HepG2 (cell line): ENCODE results near the gene GAS5. TPM values are rescaled to one million over a fixed set of nuclear protein-coding genes. Genes with fewer than 3 reads are reported as not detected.

ENCODE experiments used
- CEBPB ChIP-seq: IDR thresholded peaks from 2 replicates; pipeline ENCODE4 v1.6.1; 2011; ENCODE audit warnings: low read depth, low read length, improper control_type of control experiment, borderline replicate concordance
- DBP ChIP-seq: sonication (generic); formaldehyde crosslinking; IDR thresholded peaks from 2 replicates; pipeline ENCODE4 v1.4.0; 2020; ENCODE audit warnings: missing genetic modification reagents; ENCODE audit errors: not compliant biosample characterization
- GMEB1 ChIP-seq: sonication (generic); formaldehyde crosslinking; IDR thresholded peaks from 2 replicates; pipeline ENCODE4 v1.5.1; 2020; ENCODE audit warnings: missing genetic modification reagents, mild to moderate bottlenecking, borderline replicate concordance
- HMG20A ChIP-seq: IDR thresholded peaks from 2 replicates; pipeline ENCODE4 v1.6.1; 2016; ENCODE audit warnings: borderline replicate concordance
- IRF2 ChIP-seq: IDR thresholded peaks from 2 replicates; pipeline ENCODE4 v1.6.1; 2018; ENCODE audit warnings: missing genetic modification reagents, missing compliant biosample characterization
- MAF1 ChIP-seq: sonication (generic); formaldehyde crosslinking; IDR thresholded peaks from 2 replicates; pipeline ENCODE4 v1.5.0; 2020; ENCODE audit warnings: missing genetic modification reagents, borderline replicate concordance
- MTA3 ChIP-seq: sonication (generic); formaldehyde crosslinking; IDR thresholded peaks from 2 replicates; pipeline ENCODE4 v1.4.0; 2020; ENCODE audit warnings: missing genetic modification reagents
- NR1H2 ChIP-seq: sonication (generic); formaldehyde crosslinking; IDR thresholded peaks from 2 replicates; pipeline ENCODE4 v1.8.1; 2022; ENCODE audit warnings: low read depth, missing genetic modification reagents, borderline replicate concordance
- ONECUT2 ChIP-seq: sonication (generic); formaldehyde crosslinking; IDR thresholded peaks from 2 replicates; pipeline ENCODE4 v1.4.0; 2020; ENCODE audit warnings: missing genetic modification reagents
- PHF5A ChIP-seq: IDR thresholded peaks from one replicate; pipeline ENCODE4 v1.6.1; 2018; ENCODE audit warnings: low read depth, missing genetic modification reagents; ENCODE audit not compliant: unreplicated experiment
- RORA ChIP-seq: sonication (generic); formaldehyde crosslinking; IDR thresholded peaks from 2 replicates; pipeline ENCODE4 v1.5.0; 2020; ENCODE audit warnings: mild to moderate bottlenecking, missing genetic modification reagents, moderate library complexity
- ZMYM2 ChIP-seq: sonication (generic); formaldehyde crosslinking; IDR thresholded peaks from 2 replicates; pipeline ENCODE4 v1.8.0; 2022; ENCODE audit warnings: mild to moderate bottlenecking, missing genetic modification reagents
- ZNF142 ChIP-seq: sonication (generic); formaldehyde crosslinking; IDR thresholded peaks from 2 replicates; pipeline ENCODE4 v1.4.0; 2020; ENCODE audit warnings: missing genetic modification reagents
- ZNF20 ChIP-seq: sonication (generic); formaldehyde crosslinking; IDR thresholded peaks from 2 replicates; pipeline ENCODE4 v1.4.0; 2020; ENCODE audit warnings: mild to moderate bottlenecking, moderate library complexity, missing genetic modification reagents
- ZNF333 ChIP-seq: sonication (generic); formaldehyde crosslinking; IDR thresholded peaks from 2 replicates; pipeline ENCODE4 v1.4.0; 2020; ENCODE audit warnings: mild to moderate bottlenecking, missing genetic modification reagents, borderline replicate concordance
- ZNF552 ChIP-seq: sonication (generic); formaldehyde crosslinking; IDR thresholded peaks from 2 replicates; pipeline ENCODE4 v1.9.0; 2022; ENCODE audit warnings: missing genetic modification reagents, mild to moderate bottlenecking, borderline replicate concordance
- ZXDC ChIP-seq: sonication (generic); formaldehyde crosslinking; IDR thresholded peaks from 2 replicates; pipeline ENCODE4 v1.5.0; 2020; ENCODE audit warnings: mild to moderate bottlenecking, missing genetic modification reagents
- ZZZ3 ChIP-seq: sonication (generic); formaldehyde crosslinking; IDR thresholded peaks from 2 replicates; pipeline ENCODE4 v1.4.0; 2020; ENCODE audit warnings: missing genetic modification reagents, mild to moderate bottlenecking, borderline replicate concordance
- polyA plus RNA-seq, 8 experiments: library from polyadenylated mRNA; depleted of rRNA in 3 of 8; stranded (reverse) in 7 of 8; unstranded in 1 of 8; fragments of >200 nt; fragmentation: Illumina TruSeq in 4 of 8; extraction: Trizol in 4 of 8; gene quantifications; 2 replicates each; pipeline versions ENCODE4 v1.2.1 to v1.2.3, GENCODE V29; 2011 to 2016; ENCODE audit warnings: low read depth in 4 of 8, missing spikeins in 1 of 8, mixed read lengths in 1 of 8; ENCODE audit not compliant: insufficient read depth in 1 of 8
- total RNA-seq, 5 experiments: library from RNA; depleted of rRNA; stranded (reverse); fragments of >200 nt; fragmentation: Illumina TruSeq; extraction: Trizol; gene quantifications; 2 replicates each; pipeline ENCODE4 v1.2.3, GENCODE V29; 2016; ENCODE audit warnings: low read depth in 1 of 5
- TF ChIP-seq, protein P1 (sequence below): sonication (generic); formaldehyde crosslinking; IDR thresholded peaks from 2 replicates; pipeline ENCODE4 v1.5.0; 2020; ENCODE audit warnings: missing genetic modification reagents, mild to moderate bottlenecking, borderline replicate concordance

GAS5 gene
- total and polyA plus RNA-seq, 2 of the 13 experiments (the other 11 are each of a cell fraction or from before 2014, with no cell fraction given), result 352 to 738 TPM

- no peak for TF ChIP-seq ZNF142
- TF ChIP-seq ZNF333 (CRISPR knock-in tag), result no peak
- TF ChIP-seq NR1H2 (CRISPR knock-in tag), result no peak
- TF ChIP-seq GMEB1 (CRISPR knock-in tag), result no peak
- peak; percentile 49; the same call in 1 of the 2 replicates for TF ChIP-seq ZMYM2
- no peak for TF ChIP-seq ZNF552
- TF ChIP-seq, protein P1, sequence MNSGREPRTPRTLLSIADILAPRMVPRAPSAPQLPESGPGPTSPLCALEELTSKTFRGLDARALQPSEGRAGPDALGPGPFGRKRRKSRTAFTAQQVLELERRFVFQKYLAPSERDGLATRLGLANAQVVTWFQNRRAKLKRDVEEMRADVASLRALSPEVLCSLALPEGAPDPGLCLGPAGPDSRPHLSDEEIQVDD (CRISPR knock-in tag), result no peak
- TF ChIP-seq ZXDC (CRISPR knock-in tag), result no peak
- TF ChIP-seq MTA3 (CRISPR knock-in tag), result no peak
- no peak for TF ChIP-seq MAF1 (CRISPR knock-in tag)
- 0 out of 2 replicates have a peak, but pooled peaks have one; percentile 19 for TF ChIP-seq HMG20A (CRISPR knock-in tag)
- TF ChIP-seq DBP (CRISPR knock-in tag), result no peak
- TF ChIP-seq IRF2 (CRISPR knock-in tag), result 0 out of 2 replicates have a peak, but pooled peaks have one; percentile 22
- TF ChIP-seq PHF5A (CRISPR knock-in tag), result no peak
- no peak for TF ChIP-seq ZNF20
- peak; percentile 63; the same call in 1 of the 2 replicates for TF ChIP-seq CEBPB
- no peak for TF ChIP-seq ONECUT2 (CRISPR knock-in tag)
- no peak for TF ChIP-seq RORA (CRISPR knock-in tag)
- no peak for TF ChIP-seq ZZZ3 (CRISPR knock-in tag)
Measured at GRCh38 chr1:173917149-173917548, 49.4 kb upstream of the GAS5 start, which contains the start of gene SERPINC1 (continued).
